ENCODE data around the gene PRDM10.
A peak's percentile ranks its signal among the peaks of the same experiment; 100 is the strongest.
"Not testable (repeated sequence)": the region's sequence is repeated elsewhere in the genome, so short reads cannot be mapped to it uniquely, and the experiment has no call there.

The PRDM10 gene

GRCh38 chr11:129973809-129974208 is 28.8 kb downstream of the PRDM10 start:
- no peak for DNase-seq

- DNase-seq, result no peak
Measured at GRCh38 chr11:129973068-129973467, 29.6 kb downstream of the PRDM10 start.

- DNase-seq, result no peak
Measured at GRCh38 chr11:129972611-129973010, 30.0 kb downstream of the PRDM10 start.

- not testable (repeated sequence) for DNase-seq
Measured at GRCh38 chr11:129971856-129972255, 30.8 kb downstream of the PRDM10 start.

GRCh38 chr11:129969920-129970319 is 32.7 kb downstream of the PRDM10 start:
- no peak for DNase-seq

GRCh38 chr11:129968591-129969419 is 33.8 kb downstream of the PRDM10 start:
- DNase-seq, result no peak

GRCh38 chr11:129967996-129968395 is 34.6 kb downstream of the PRDM10 start:
- DNase-seq, result no peak

- no peak for DNase-seq
Measured at GRCh38 chr11:129965248-129965647, 37.4 kb downstream of the PRDM10 start.

- peak; percentile 94 for DNase-seq
Measured at GRCh38 chr11:129960216-129961214, 42.1 kb downstream of the PRDM10 start.

- no peak for DNase-seq
Measured at GRCh38 chr11:129959687-129960086, 42.9 kb downstream of the PRDM10 start.

GRCh38 chr11:129955282-129955681 is 47.4 kb downstream of the PRDM10 start:
- no peak for DNase-seq

GRCh38 chr11:129954703-129955102 is 47.9 kb downstream of the PRDM10 start:
- DNase-seq, result not testable (repeated sequence)

- no peak for DNase-seq
Measured at GRCh38 chr11:129951866-129952262, 50.8 kb downstream of the PRDM10 start.

- DNase-seq, result no peak
Measured at GRCh38 chr11:129951201-129951865, 51.3 kb downstream of the PRDM10 start.

- no peak for DNase-seq
Measured at GRCh38 chr11:129950101-129951091, 52.2 kb downstream of the PRDM10 start.

- DNase-seq, result no peak
Measured at GRCh38 chr11:129948926-129949466, 53.6 kb downstream of the PRDM10 start.

- no peak for DNase-seq
Measured at GRCh38 chr11:129947474-129947873, 55.2 kb downstream of the PRDM10 start.

GRCh38 chr11:129946965-129947364 is 55.7 kb downstream of the PRDM10 start:
- no peak for DNase-seq

GRCh38 chr11:129946256-129946655 is 56.4 kb downstream of the PRDM10 start:
- DNase-seq, result no peak

GRCh38 chr11:129945373-129945772 is 57.3 kb downstream of the PRDM10 start:
- DNase-seq, result no peak

GRCh38 chr11:129944696-129945095 is 57.9 kb downstream of the PRDM10 start:
- DNase-seq, result no peak
